ELR (cell line): Measurements from ENCODE around the gene SMURF1.

Experiments used
- DNase-seq: peaks from one replicate; pipeline ENCODE4 v3.0.0-alpha.2; 2015; ENCODE audit warnings: low read depth

Gene SMURF1

GRCh38 chr7:99004216-99004615, 139.7 kb downstream of the SMURF1 start:
- no peak for DNase-seq

GRCh38 chr7:99003419-99003818, 140.5 kb downstream of the SMURF1 start:
- no peak for DNase-seq

- DNase-seq: no peak
Measured at GRCh38 chr7:99002827-99003212, 141.1 kb downstream of the SMURF1 start.

GRCh38 chr7:99002148-99002826, 141.6 kb downstream of the SMURF1 start:
- no peak for DNase-seq

- DNase-seq: no peak
Measured at GRCh38 chr7:99001482-99002147, 142.3 kb downstream of the SMURF1 start.

GRCh38 chr7:99000904-99001465, 142.9 kb downstream of the SMURF1 start:
- no peak for DNase-seq

- DNase-seq: no peak
Measured at GRCh38 chr7:99000196-99000903, 143.6 kb downstream of the SMURF1 start.

GRCh38 chr7:98998821-98999725, 144.8 kb downstream of the SMURF1 start:
- no peak for DNase-seq

GRCh38 chr7:98997846-98998245, 146.1 kb downstream of the SMURF1 start:
- no peak for DNase-seq

- DNase-seq: no peak
Measured at GRCh38 chr7:98996150-98996552, 147.8 kb downstream of the SMURF1 start.

- no peak for DNase-seq
Measured at GRCh38 chr7:98995523-98996149, 148.3 kb downstream of the SMURF1 start.

GRCh38 chr7:98995111-98995510, 148.8 kb downstream of the SMURF1 start:
- DNase-seq: no peak

GRCh38 chr7:98994046-98994944, 149.6 kb downstream of the SMURF1 start:
- no peak for DNase-seq

GRCh38 chr7:98993024-98993897, 150.6 kb downstream of the SMURF1 start:
- DNase-seq: no peak

GRCh38 chr7:98992076-98992475, 151.8 kb downstream of the SMURF1 start:
- no peak for DNase-seq

GRCh38 chr7:98991141-98991540, 152.8 kb downstream of the SMURF1 start:
- DNase-seq: no peak

- no peak for DNase-seq
Measured at GRCh38 chr7:98990356-98990755, 153.6 kb downstream of the SMURF1 start.

GRCh38 chr7:98988641-98989040, 155.3 kb downstream of the SMURF1 start:
- DNase-seq: no peak

- DNase-seq: no peak
Measured at GRCh38 chr7:98985945-98986344, 158.0 kb downstream of the SMURF1 start.
